Liver (tissue), 9 donors: ENCODE results near the gene ANKFN1. TPM values are rescaled to one million over a fixed set of nuclear protein-coding genes. Genes with fewer than 3 reads are reported as not detected.

Source experiments
- DNase-seq: peaks from one replicate; pipeline ENCODE4 v3.0.0-alpha.2; 2017; ENCODE audit warnings: low spot score
- H3K27ac ChIP-seq, 2 donors: one replicate each; pipeline ENCODE4 v1.7.0; 2013; ENCODE audit warnings: inconsistent platforms in 2 of 2, low read length in 2 of 2, control low read depth in 1 of 2, low read depth in 1 of 2, mild to moderate bottlenecking in 1 of 2
- H3K27me3 ChIP-seq, 4 donors: one replicate each; pipeline versions ENCODE4 v1.6.1 to v1.7.0; 2013; ENCODE audit warnings: low read length in 3 of 4, inconsistent platforms in 1 of 4, mild to moderate bottlenecking in 1 of 4, moderate library complexity in 1 of 4; ENCODE audit not compliant: control insufficient read depth in 4 of 4, insufficient read depth in 4 of 4
- H3K36me3 ChIP-seq, 4 donors: one replicate each; pipeline versions ENCODE4 v1.6.1 to v1.7.0; 2013; ENCODE audit warnings: low read length in 3 of 4, mild to moderate bottlenecking in 3 of 4, low read depth in 1 of 4, moderate library complexity in 1 of 4; ENCODE audit not compliant: control insufficient read depth in 4 of 4, insufficient read depth in 3 of 4
- H3K4me1 ChIP-seq, 4 donors: one replicate each; pipeline versions ENCODE4 v1.6.1 to v1.7.0; 2013; ENCODE audit warnings: low read length in 3 of 4, mild to moderate bottlenecking in 3 of 4, moderate library complexity in 1 of 4; ENCODE audit not compliant: control insufficient read depth in 4 of 4, insufficient read depth in 4 of 4
- H3K4me3 ChIP-seq, 3 donors: one replicate each; pipeline versions ENCODE4 v1.6.1 to v1.7.0; 2013; ENCODE audit warnings: low read length in 3 of 3, control low read depth in 1 of 3, low read depth in 1 of 3, mild to moderate bottlenecking in 1 of 3
- H3K9ac ChIP-seq, 2 donors: one replicate each; pipeline ENCODE4 v1.7.0; 2013; ENCODE audit warnings: low read length in 2 of 2, mild to moderate bottlenecking in 2 of 2, moderate library complexity in 2 of 2, control low read depth in 1 of 2, low read depth in 1 of 2
- H3K9me3 ChIP-seq, 4 donors: one replicate each; pipeline versions ENCODE4 v1.6.1 to v1.7.0; 2013; ENCODE audit warnings: low read length in 3 of 4; ENCODE audit not compliant: control insufficient read depth in 4 of 4
- ATF3 ChIP-seq: IDR thresholded peaks from 2 replicates; pipeline ENCODE4 v1.6.1; 2016; ENCODE audit warnings: antibody characterized with exemption
- CTCF ChIP-seq: fragments of 150-350 bp; IDR thresholded peaks from 2 replicates; pipeline ENCODE4 v1.5.1; 2017; ENCODE audit warnings: improper control_type of control experiment, low read depth, low read length; ENCODE audit not compliant: missing input control
- EGR1 ChIP-seq, 2 donors: IDR thresholded peaks; 2 replicates each; pipeline ENCODE4 v1.6.1; 2016 to 2018; ENCODE audit warnings: antibody characterized with exemption in 2 of 2, low read depth in 2 of 2
- FOXA1 ChIP-seq: IDR thresholded peaks from 2 replicates; pipeline ENCODE4 v1.6.1; 2016; ENCODE audit warnings: antibody characterized with exemption
- FOXA2 ChIP-seq: IDR thresholded peaks from 2 replicates; pipeline ENCODE4 v1.6.1; 2016; ENCODE audit warnings: antibody characterized with exemption
- GABPA ChIP-seq, 2 donors: IDR thresholded peaks in 1 of 2; conservative IDR thresholded peaks in 1 of 2; 2 replicates each; pipeline ENCODE4 v1.6.1; 2016; ENCODE audit warnings: antibody characterized with exemption in 2 of 2, mild to moderate bottlenecking in 1 of 2, moderate library complexity in 1 of 2
- HNF4A ChIP-seq, 2 donors: conservative IDR thresholded peaks; 2 replicates each; pipeline ENCODE4 v1.6.1; 2016; ENCODE audit warnings: antibody characterized with exemption in 2 of 2, mild to moderate bottlenecking in 2 of 2
- HNF4G ChIP-seq: IDR thresholded peaks from 2 replicates; pipeline ENCODE4 v1.6.1; 2016; ENCODE audit warnings: antibody characterized with exemption
- JUND ChIP-seq, 2 donors: IDR thresholded peaks; 2 replicates each; pipeline ENCODE4 v1.6.1; 2016; ENCODE audit warnings: antibody characterized with exemption in 2 of 2
- NR2F2 ChIP-seq: IDR thresholded peaks from 2 replicates; pipeline ENCODE4 v1.6.1; 2016; ENCODE audit warnings: antibody characterized with exemption
- RAD21 ChIP-seq, 2 donors: IDR thresholded peaks; 2 replicates each; pipeline ENCODE4 v1.6.1; 2016; ENCODE audit warnings: antibody characterized with exemption in 2 of 2, mild to moderate bottlenecking in 2 of 2
- REST ChIP-seq: IDR thresholded peaks from 2 replicates; pipeline ENCODE4 v1.6.1; 2016; ENCODE audit warnings: antibody characterized with exemption, mild to moderate bottlenecking
- RXRA ChIP-seq, 2 donors: IDR thresholded peaks; 2 replicates each; pipeline ENCODE4 v1.6.1; 2017 to 2018; ENCODE audit warnings: antibody characterized with exemption in 2 of 2, mild to moderate bottlenecking in 1 of 2
- SP1 ChIP-seq: IDR thresholded peaks from 2 replicates; pipeline ENCODE4 v1.6.1; 2018; ENCODE audit warnings: antibody characterized with exemption, mild to moderate bottlenecking
- TAF1 ChIP-seq: conservative IDR thresholded peaks from 2 replicates; pipeline ENCODE4 v1.6.1; 2016; ENCODE audit warnings: antibody characterized with exemption, mild to moderate bottlenecking
- YY1 ChIP-seq: IDR thresholded peaks from 2 replicates; pipeline ENCODE4 v1.6.1; 2016; ENCODE audit warnings: antibody characterized with exemption, mild to moderate bottlenecking
- ZBTB33 ChIP-seq: IDR thresholded peaks from 2 replicates; pipeline ENCODE4 v1.6.1; 2016; ENCODE audit warnings: antibody characterized with exemption
- WGBS: extraction: QIAGEN DNeasy Blood & Tissue Kit; methylation state at CpG from one replicate; pipeline ENCODE4 v1.1.7; 2013; 5-methylcytosine and 5-hydroxymethylcytosine counted together
- polyA plus RNA-seq, 2 donors: library from polyadenylated mRNA; stranded (reverse) in 1 of 2; unstranded in 1 of 2; fragments of 200-250 nt in 1 of 2; fragments of >200 nt in 1 of 2; fragmentation: Nextera tagmentation in 1 of 2; extraction: Ambion mirVana in 1 of 2; gene quantifications; one replicate each; pipeline versions ENCODE4 v1.2.1 to v1.2.3, GENCODE V29; 2013 to 2015
- total RNA-seq, 2 donors: library from RNA; depleted of rRNA; stranded (reverse); fragments of >200 nt; gene quantifications; one replicate each; pipeline ENCODE4 v1.2.3, GENCODE V29; 2014
- TF ChIP-seq, protein P1 (sequence below): IDR thresholded peaks from 2 replicates; pipeline ENCODE4 v1.6.1; 2016; ENCODE audit warnings: antibody characterized with exemption
- donor health status: healthy.
- donor health status: healthy.
- donor health status: healthy.
- donor health status: healthy.
- donor health status: healthy.

ANKFN1 gene
- total and polyA plus RNA-seq, 4 donors, result not detected

- no peak for DNase-seq
Measured at GRCh38 chr17:56158915-56159825, 5.9 kb downstream of the ANKFN1 start.

GRCh38 chr17:56159826-56160380 is 6.6 kb downstream of the ANKFN1 start:
- no peaks in the 10 kb centered on the region for H3K9me3 ChIP-seq
- no peak overlapping the region for H3K4me3 ChIP-seq
- DNase-seq, result no peak

More at GRCh38 chr17:56158915-56159825, 5.9 kb downstream of the ANKFN1 start:
- H3K27ac ChIP-seq, result no peak overlapping the region
- H3K4me3 ChIP-seq, result no peak overlapping the region
- no peaks in the 10 kb centered on the region for H3K27me3 ChIP-seq
- no peaks in the 10 kb centered on the region for H3K36me3 ChIP-seq
- 73% methylated on average over 4 of the region's 4 CpGs for WGBS
- no peak overlapping the region for H3K9ac ChIP-seq
- H3K9me3 ChIP-seq, result no peaks in the 10 kb centered on the region
- TF ChIP-seq FOXA1 (no peak), RAD21 (IDR thresholded peaks at IDR 0.05) (no peak), EGR1 (IDR thresholded peaks at IDR 0.05; ENCODE audit: low read depth in 2 of 2) (no peak), GABPA (IDR thresholded peaks at IDR 0.05 in 1 of 2, conservative IDR thresholded peaks at IDR 0.05 in 1 of 2) (no peak), HNF4A (conservative IDR thresholded peaks at IDR 0.05) (no peak)
- TF ChIP-seq, protein P1, sequence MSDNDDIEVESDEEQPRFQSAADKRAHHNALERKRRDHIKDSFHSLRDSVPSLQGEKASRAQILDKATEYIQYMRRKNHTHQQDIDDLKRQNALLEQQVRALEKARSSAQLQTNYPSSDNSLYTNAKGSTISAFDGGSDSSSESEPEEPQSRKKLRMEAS, result no peak
- H3K4me1 ChIP-seq, result no peaks in the 10 kb centered on the region

More at GRCh38 chr17:56159826-56160380, 6.6 kb downstream of the ANKFN1 start:
- Histone ChIP-seq H3K27ac (no peak overlapping the region), H3K9ac (no peak overlapping the region), H3K36me3 (no peaks in the 10 kb centered on the region), H3K27me3 (no peaks in the 10 kb centered on the region), H3K4me1 (no peaks in the 10 kb centered on the region)
- no peak for TF ChIP-seq RXRA (IDR thresholded peaks at IDR 0.05)
- no peak for TF ChIP-seq RAD21 (IDR thresholded peaks at IDR 0.05)
- no peak for TF ChIP-seq FOXA2
- TF ChIP-seq HNF4A (conservative IDR thresholded peaks at IDR 0.05), result no peak
- TF ChIP-seq GABPA (IDR thresholded peaks at IDR 0.05 in 1 of 2, conservative IDR thresholded peaks at IDR 0.05 in 1 of 2), result no peak
- no peak for TF ChIP-seq ATF3
- no peak for TF ChIP-seq EGR1 (IDR thresholded peaks at IDR 0.05; ENCODE audit: low read depth in 2 of 2)
- no peak for TF ChIP-seq YY1
- TF ChIP-seq, protein P1, result no peak
- no peak for TF ChIP-seq NR2F2
- TF ChIP-seq HNF4G, result no peak
- no peak for TF ChIP-seq SP1
- TF ChIP-seq CTCF, result no peak
- TF ChIP-seq JUND (IDR thresholded peaks at IDR 0.05), result no peak
- TF ChIP-seq TAF1, result no peak
- no peak for TF ChIP-seq FOXA1
- no peak for TF ChIP-seq REST
- TF ChIP-seq ZBTB33, result no peak
- WGBS, result 63% methylated on average over 1 of the region's 1 CpG
